NCI-H2107 (cell line): ENCODE measurements around the gene CTR9.

Experiments used
- DNase-seq: peaks from one replicate; lab custom pipeline; 2025; lab: John Stamatoyannopoulos, UW

Gene CTR9

GRCh38 chr11:10742460-10743208 is 8.4 kb upstream of the CTR9 start:
- no peak for DNase-seq

DNA sequence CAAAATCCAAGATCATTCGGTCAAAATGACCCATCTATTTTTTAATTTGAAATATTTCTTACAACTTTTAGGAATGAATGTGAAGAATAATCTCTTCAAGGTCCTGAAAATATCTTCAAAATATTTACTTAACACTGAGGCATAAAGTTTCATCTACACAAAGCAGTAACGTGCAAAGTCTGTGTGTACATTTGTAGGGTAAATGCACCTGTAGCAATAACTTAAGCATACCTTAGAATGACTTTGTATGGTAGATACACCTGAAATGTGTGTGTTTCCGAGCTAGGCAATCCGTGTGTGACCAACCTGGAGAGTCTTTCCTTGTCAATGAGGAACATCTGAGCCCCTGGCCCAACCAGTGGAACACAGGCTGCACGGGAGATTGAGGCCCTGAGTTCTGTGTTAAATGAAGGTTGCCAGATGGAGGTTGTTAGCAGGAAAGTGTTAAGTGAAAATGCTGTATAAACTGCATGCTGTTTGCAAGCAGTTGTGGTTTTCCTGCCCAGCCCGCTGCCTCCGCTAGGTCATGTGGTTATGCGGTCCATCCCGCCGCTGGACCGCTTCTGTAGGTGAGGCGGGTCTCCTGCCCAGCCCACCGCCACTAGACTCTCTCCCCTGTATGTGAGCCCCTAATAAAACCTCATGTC is 7.6 kb upstream of the CTR9 start:
- DNase-seq: no peak

- DNase-seq: no peak
Measured at GRCh38 chr11:10744206-10744605, 6.8 kb upstream of the CTR9 start.

GRCh38 chr11:10746871-10747270 is 4.2 kb upstream of the CTR9 start:
- DNase-seq: no peak

DNA sequence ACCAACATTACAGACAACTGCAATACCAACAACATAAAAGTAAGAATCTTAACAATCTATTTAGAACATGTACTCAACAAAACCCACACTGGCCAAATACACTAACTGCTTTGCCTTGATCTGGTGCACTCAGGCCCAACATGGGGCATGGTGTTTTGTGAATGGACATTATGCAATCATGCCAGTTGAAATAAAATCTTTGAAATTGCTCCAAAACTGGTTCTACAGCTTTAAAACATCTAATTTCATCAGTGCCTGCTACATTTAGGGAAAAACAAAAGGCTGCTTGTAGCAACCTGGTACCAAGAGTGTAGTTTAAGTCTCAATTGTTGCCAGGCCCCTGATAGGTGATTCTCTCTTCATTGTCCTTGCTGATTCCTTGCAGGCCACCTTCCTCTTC is 3.3 kb upstream of the CTR9 start:
- DNase-seq: no peak

DNA sequence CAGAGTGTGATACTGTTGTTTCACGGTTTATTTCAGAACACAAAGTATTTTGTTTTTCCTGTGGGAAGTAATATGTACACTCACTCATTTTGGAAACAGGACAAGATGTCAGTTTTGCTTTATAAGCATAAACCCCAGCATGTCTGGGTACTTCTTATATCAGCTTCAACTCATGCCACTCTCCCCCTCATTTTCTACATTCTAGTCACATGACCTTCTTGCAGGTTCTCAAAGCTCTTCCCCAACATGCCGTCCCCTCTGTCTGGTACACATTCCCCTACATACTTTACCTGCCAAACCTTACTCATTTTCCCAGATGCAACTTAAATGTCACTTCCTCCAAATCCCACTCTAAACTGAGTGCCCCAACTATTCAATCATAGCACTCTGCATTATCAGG is 1.6 kb upstream of the CTR9 start:
- DNase-seq: no peak

DNA sequence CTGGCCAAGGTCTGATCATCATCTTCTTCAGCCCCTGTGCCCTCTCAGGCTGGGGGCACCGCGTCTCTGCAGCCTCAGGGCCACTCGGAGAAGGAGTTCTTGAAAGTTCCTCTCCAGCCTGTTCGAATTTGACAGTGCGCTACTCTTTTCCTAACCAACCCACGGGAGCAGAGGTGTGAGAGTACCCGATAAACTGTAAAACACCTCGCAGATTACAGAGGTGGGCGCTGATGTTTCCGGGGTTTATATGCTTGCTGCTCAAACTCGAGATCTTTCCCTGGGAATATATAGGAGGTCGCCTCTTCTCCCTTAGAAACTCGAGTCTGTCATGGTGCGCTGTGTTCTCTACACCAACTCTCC is 515 bp downstream of the CTR9 start:
- DNase-seq: no peak

DNA sequence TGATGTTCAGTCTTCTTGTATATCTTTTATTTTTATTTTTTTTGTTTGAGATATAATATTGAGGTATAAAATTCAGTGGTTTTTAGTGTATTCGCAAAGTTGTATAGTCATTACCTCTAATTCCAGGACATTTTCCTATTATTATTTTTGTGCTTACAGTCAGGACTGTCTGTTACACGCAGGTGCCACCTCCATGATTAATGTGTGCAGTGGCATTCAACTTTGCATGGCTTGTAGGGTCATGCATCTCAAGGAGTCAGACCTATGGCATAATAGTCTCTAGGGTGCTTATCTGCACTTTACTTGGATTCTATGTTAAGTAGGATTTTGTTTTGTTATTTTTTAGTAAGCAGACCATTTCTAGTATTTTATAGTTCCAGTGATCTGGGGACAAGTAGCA is 1.0 kb downstream of the CTR9 start:
- no peak for DNase-seq

DNA sequence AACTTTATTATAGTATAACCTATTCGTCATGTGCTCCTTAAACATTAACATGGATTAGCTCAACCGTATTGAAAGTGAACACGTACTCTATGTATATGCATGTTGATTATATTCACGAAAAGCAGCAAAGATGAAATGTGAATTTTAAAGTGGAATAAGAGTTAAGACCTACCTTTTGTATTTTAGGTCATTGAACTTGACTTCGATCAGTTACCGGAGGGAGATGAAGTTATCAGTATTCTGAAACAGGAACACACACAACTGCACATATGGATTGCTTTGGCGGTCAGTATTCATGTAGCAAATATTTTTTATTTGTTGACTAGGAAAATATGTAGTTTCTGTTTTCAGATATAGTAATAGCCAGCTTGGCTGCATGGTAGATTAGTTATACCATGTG is 1.4 kb downstream of the CTR9 start:
- no peak for DNase-seq

GRCh38 chr11:10758957-10759356 is 7.9 kb downstream of the CTR9 start:
- DNase-seq: no peak

- no peak for DNase-seq
Measured at GRCh38 chr11:10761085-10761698, 10.1 kb downstream of the CTR9 start.

DNA sequence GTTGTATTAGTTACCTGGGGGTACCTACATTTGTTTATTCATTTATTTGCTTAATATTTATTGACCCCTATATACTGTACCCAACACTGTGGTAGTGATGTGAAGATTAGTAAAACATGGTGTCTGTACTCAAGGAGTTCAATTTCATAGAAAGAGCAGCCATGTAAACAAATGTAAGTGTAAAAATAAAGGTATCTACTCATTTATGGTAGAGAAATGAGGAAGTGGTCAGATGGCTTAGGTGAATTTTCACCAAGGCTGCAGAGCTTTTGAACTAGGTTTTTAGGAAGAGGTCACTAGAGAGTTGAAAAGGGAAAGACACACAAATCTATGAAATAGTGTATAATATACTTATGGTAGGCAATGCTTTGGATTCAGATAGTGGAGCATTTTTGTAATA is 11.1 kb downstream of the CTR9 start:
- no peak for DNase-seq

DNA sequence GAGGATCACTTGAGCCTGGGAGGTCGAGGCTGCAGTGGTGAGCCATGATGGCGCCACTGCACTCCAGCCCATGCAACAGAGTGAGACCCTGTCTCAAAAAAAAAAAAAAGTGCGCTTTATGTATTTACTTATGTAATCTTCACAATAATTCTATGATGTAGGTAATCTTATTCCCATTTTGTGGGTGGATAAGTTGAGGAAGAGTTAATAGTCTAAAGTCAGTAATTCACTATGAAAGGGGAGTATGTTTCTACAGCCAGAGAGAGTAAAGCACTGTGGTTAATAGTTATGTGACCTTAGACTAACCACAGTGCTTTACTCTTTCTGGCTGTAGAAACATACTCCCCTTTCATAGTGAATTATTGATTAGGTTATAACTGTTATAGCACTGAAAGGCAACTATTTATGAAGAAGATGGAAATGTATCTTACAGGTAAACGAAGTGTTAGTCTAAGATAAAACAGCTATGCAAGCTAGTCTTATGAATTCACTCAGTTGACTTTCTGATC is 11.9 kb downstream of the CTR9 start:
- no peak for DNase-seq

- no peak for DNase-seq
Measured at GRCh38 chr11:10763766-10764165, 12.7 kb downstream of the CTR9 start.

- DNase-seq: no peak
Measured at GRCh38 chr11:10764412-10764811, 13.4 kb downstream of the CTR9 start.

GRCh38 chr11:10770626-10771254 is 19.7 kb downstream of the CTR9 start:
- DNase-seq: no peak

GRCh38 chr11:10771457-10771856 is 20.4 kb downstream of the CTR9 start:
- DNase-seq: no peak

- no peak for DNase-seq
Measured at GRCh38 chr11:10774811-10775210, 23.8 kb downstream of the CTR9 start.

GRCh38 chr11:10777393-10777793 is 26.3 kb downstream of the CTR9 start:
- no peak for DNase-seq

- no peak for DNase-seq
Measured at GRCh38 chr11:10777806-10778205, 26.8 kb downstream of the CTR9 start.

- DNase-seq: no peak
Measured at GRCh38 chr11:10778217-10778970, 27.3 kb downstream of the CTR9 start.

DNA sequence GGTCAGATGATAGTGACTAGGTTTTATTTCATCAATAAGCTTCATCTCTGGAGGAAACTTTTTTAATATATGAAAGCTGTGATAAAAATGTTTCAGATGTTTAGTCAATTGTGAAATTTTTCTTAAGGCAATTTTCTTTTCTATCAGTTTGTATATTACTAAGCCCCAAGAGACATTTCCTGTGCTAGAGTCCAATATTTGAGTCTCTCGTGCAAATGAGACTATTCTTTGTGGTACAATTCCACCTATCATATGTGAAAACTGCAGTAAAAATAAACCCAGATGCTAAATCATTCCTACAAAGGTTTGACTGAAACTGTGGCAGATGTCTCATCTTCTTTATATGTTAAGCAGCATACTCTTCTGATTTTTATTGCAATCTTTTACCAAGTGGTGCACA is 28.0 kb downstream of the CTR9 start:
- no peak for DNase-seq
